B cell (primary cell): Measurements from ENCODE around the gene TMOD4. TPM values are rescaled to one million over a fixed set of nuclear protein-coding genes. Genes with fewer than 3 reads are reported as not detected.

ENCODE experiments used
- ATAC-seq: fragments of 200-7000 bp; cut with Tn5 transposase; one replicate; pipeline ENCODE4 v1.10.0; 2021; ENCODE audit warnings: low read depth, mild to moderate bottlenecking, moderate number of reproducible peaks, moderate library complexity
- CTCF ChIA-PET: fragments of 350-600 bp; sonication (Branson Sonifier 250); formaldehyde crosslinking; loops from one replicate; lab custom pipeline; 2021; ENCODE audit warnings: antibody characterized with exemption, inconsistent platforms; lab: Charles Lee
- POLR2A ChIA-PET: fragments of 350-600 bp; sonication (Branson Sonifier 250); formaldehyde crosslinking; loops from one replicate; lab custom pipeline; 2021; ENCODE audit warnings: antibody characterized with exemption; lab: Charles Lee
- DNase-seq: peaks from one replicate; pipeline ENCODE4 v3.0.0; 2013
- H2AFZ ChIP-seq: 2 replicates; pipeline ENCODE4 v1.6.1; 2012; ENCODE audit warnings: mild to moderate bottlenecking, low read depth, low read length; ENCODE audit not compliant: insufficient read depth, poor library complexity, severe bottlenecking
- H3K27ac ChIP-seq, 2 donors: 1 replicate in 1 of 2; 2 replicates in 1 of 2; pipeline ENCODE4 v1.5.1; 2012 to 2013; ENCODE audit warnings: low read length in 2 of 2, mild to moderate bottlenecking in 2 of 2, moderate library complexity in 1 of 2
- H3K27me3 ChIP-seq, 4 experiments: fragments of 200-600 bp in 1 of 4; sonication (generic) in 1 of 4; replicated peaks in 1 of 4; 1 replicate in 2 of 4; 2 replicates in 2 of 4; pipeline versions ENCODE4 v1.6.1 to v1.7.0; 2013 to 2016; ENCODE audit warnings: low read length in 3 of 4, mild to moderate bottlenecking in 2 of 4, mixed read lengths in 1 of 4, moderate library complexity in 1 of 4; ENCODE audit not compliant: insufficient read depth in 4 of 4, control insufficient read depth in 3 of 4; ENCODE audit errors: control extremely low read depth in 1 of 4
- H3K36me3 ChIP-seq, 2 experiments: replicated peaks in 1 of 2; 1 replicate in 1 of 2; 2 replicates in 1 of 2; pipeline versions ENCODE4 v1.6.1 to v1.7.1; 2013; ENCODE audit warnings: low read length in 1 of 2; ENCODE audit not compliant: insufficient read depth in 2 of 2, control insufficient read depth in 1 of 2; ENCODE audit errors: control extremely low read depth in 1 of 2, extremely low read depth in 1 of 2
- H3K4me1 ChIP-seq, 2 donors: fragments of 200-600 bp in 1 of 2; sonication (generic) in 1 of 2; 1 replicate in 1 of 2; 2 replicates in 1 of 2; pipeline versions ENCODE4 v1.5.1 to v1.6.1; 2013 to 2017; ENCODE audit warnings: low read length in 2 of 2; ENCODE audit not compliant: control insufficient read depth in 2 of 2, insufficient read depth in 2 of 2
- H3K4me2 ChIP-seq: replicated peaks from 2 replicates; pipeline ENCODE3; 2012; ENCODE audit warnings: mild to moderate bottlenecking, low read depth, low read length; ENCODE audit not compliant: poor library complexity, severe bottlenecking
- H3K4me3 ChIP-seq, 5 experiments: fragments of 200-600 bp in 1 of 5; sonication (generic) in 1 of 5; 1 replicate in 3 of 5; 2 replicates in 2 of 5; pipeline versions ENCODE4 v1.5.1 to v1.7.0; 2011 to 2016; ENCODE audit warnings: low read length in 4 of 5, mild to moderate bottlenecking in 4 of 5, low read depth in 2 of 5, control low read depth in 1 of 5, moderate library complexity in 1 of 5; ENCODE audit not compliant: insufficient read depth in 1 of 5; ENCODE audit errors: control extremely low read depth in 1 of 5, extremely low read depth in 1 of 5
- H3K79me2 ChIP-seq: fragments of 200-600 bp; sonication (generic); one replicate; pipeline ENCODE4 v1.6.0; 2016; ENCODE audit warnings: low read length; ENCODE audit not compliant: control insufficient read depth, insufficient read depth
- H3K9ac ChIP-seq: fragments of 200-600 bp; sonication (generic); 2 replicates; pipeline ENCODE4 v1.6.1; 2017; ENCODE audit warnings: mild to moderate bottlenecking, low read length, moderate library complexity
- H3K9me3 ChIP-seq, 3 donors: one replicate each; pipeline versions ENCODE4 v1.6.1 to v1.7.1; 2013; ENCODE audit warnings: low read length in 2 of 3; ENCODE audit not compliant: control insufficient read depth in 2 of 3, insufficient read depth in 1 of 3; ENCODE audit errors: control extremely low read depth in 1 of 3
- H4K20me1 ChIP-seq: 2 replicates; pipeline ENCODE4 v1.6.0; 2012; ENCODE audit warnings: mild to moderate bottlenecking, low read length; ENCODE audit not compliant: insufficient read depth, control insufficient read depth, poor library complexity, severe bottlenecking
- H3K27ac Mint-ChIP-seq: one replicate; pipeline ENCODE4 v1.8.0; 2021; ENCODE audit warnings: mixed read lengths
- H3K27me3 Mint-ChIP-seq: one replicate; pipeline ENCODE4 v1.8.0; 2021; ENCODE audit warnings: mixed read lengths
- H3K4me1 Mint-ChIP-seq: one replicate; pipeline ENCODE4 v1.8.0; 2021; ENCODE audit warnings: mixed read lengths
- H3K4me3 Mint-ChIP-seq: one replicate; pipeline ENCODE4 v1.8.0; 2021; ENCODE audit warnings: mixed read lengths
- H3K9me3 Mint-ChIP-seq: one replicate; pipeline ENCODE4 v1.8.0; 2022; ENCODE audit warnings: mixed read lengths; ENCODE audit not compliant: insufficient read depth
- CTCF ChIP-seq: fragments of 200-600 bp; IDR thresholded peaks from one replicate; pipeline ENCODE4 v1.8.0; 2022; ENCODE audit warnings: antibody characterized with exemption, mild to moderate bottlenecking
- EZH2 ChIP-seq: IDR thresholded peaks from 2 replicates; pipeline ENCODE4 v1.6.1; 2012; ENCODE audit warnings: borderline replicate concordance, low read depth, mild to moderate bottlenecking, moderate library complexity, low read length; ENCODE audit not compliant: insufficient read depth, poor library complexity, severe bottlenecking
- WGBS: methylation state at CpG from one replicate; pipeline ENCODE4 v1.1.5; 2013; ENCODE audit warnings: missing lambda C conversion rate; ENCODE audit not compliant: insufficient coverage; 5-methylcytosine and 5-hydroxymethylcytosine counted together
- intact Hi-C: fragments of 100-400 bp; cut with micrococcal nuclease; formaldehyde crosslinking; loops from one replicate; pipeline ENCODE4 v1.10.0; 2022
- polyA plus RNA-seq: library from polyadenylated mRNA; depleted of rRNA; stranded (reverse); fragments of >200 nt; gene quantifications from 2 replicates; pipeline ENCODE4 v1.2.3, GENCODE V29; 2012
- total RNA-seq, 2 donors: library from RNA; stranded (reverse); fragments of 120-200 nt in 1 of 2; gene quantifications; 1 replicate in 1 of 2; 2 replicates in 1 of 2; pipeline versions ENCODE4 v1.2.3 to v1.2.4, GENCODE V29; 2013 to 2022

TMOD4 gene
- total and polyA plus RNA-seq, 2 donors (not counting 1 experiment from before 2014, with no cell fraction given): 1.7 to 3.5 TPM

GRCh38 chr1:151199873-151200581 lies 24.2 kb upstream of the TMOD4 start:
- H3K27ac ChIP-seq: peak overlapping the region in 1 of 2 donors; percentile 90
- DNase-seq (no peak), ATAC-seq (no peak)
- H3K9me3 Mint-ChIP-seq: no peaks in the 10 kb centered on the region
- WGBS: 86% methylated on average over 7 of the region's 11 CpGs
- H4K20me1 ChIP-seq: peaks cover 9% of the 10 kb centered on the region
- intact Hi-C loops: loop anchor here (1.0 to 5.0 kb wide), 5 partner anchors 10 to 147 kb away; partner anchors contain the start of genes LYSMD1, PI4KB, RFX5 and VPS72
- H3K79me2 ChIP-seq: peaks cover 64% of the 10 kb centered on the region
- H3K27me3 ChIP-seq: peaks cover 0 to 2% (median 0%) of the 10 kb centered on the region in 4 experiments
- H3K36me3 ChIP-seq: peaks cover 2 to 5% of the 10 kb centered on the region in 2 experiments
- H3K27ac Mint-ChIP-seq: peak overlapping the region; percentile 94
- H3K4me3 ChIP-seq: peak overlapping the region; percentile 82 to 96 (median 95)
- H3K4me1 ChIP-seq: peaks cover 21 to 29% of the 10 kb centered on the region in 2 donors
- peak overlapping the region; percentile 86 for H3K9ac ChIP-seq
- TF ChIP-seq CTCF: no peak
- no peak for TF ChIP-seq EZH2
- H3K4me3 Mint-ChIP-seq: peak overlapping the region; percentile 98
- H3K4me2 ChIP-seq: peak overlapping the region; percentile 84
- ChIA-PET POLR2A (no interaction called here), CTCF (no interaction called here)
- H3K27me3 Mint-ChIP-seq: no peaks in the 10 kb centered on the region
- H3K9me3 ChIP-seq: no peaks in the 10 kb centered on the region
- H3K4me1 Mint-ChIP-seq: peaks cover 54% of the 10 kb centered on the region
- H2AFZ ChIP-seq: peak overlapping the region; percentile 76
